Measurements from ENCODE around the gene ADIPOQ.
"Not testable (repeated sequence)": the region's sequence is repeated elsewhere in the genome, so short reads cannot be mapped to it uniquely, and the experiment has no call there.

ADIPOQ gene

GRCh38 chr3:186903676-186904075 lies 61.2 kb downstream of the ADIPOQ start:
- DNase-seq (ENCODE audit: low spot score) = not testable (repeated sequence)

- DNase-seq (ENCODE audit: low spot score) = not testable (repeated sequence)
These were observed 64.6 kb downstream of the ADIPOQ start for GRCh38 chr3:186907075-186907474.
